ENCODE results near the gene METTL25.

Gene METTL25

GRCh38 chr12:82407481-82407880 is 49.2 kb downstream of the METTL25 start:
- DNase-seq: no peak

DNA sequence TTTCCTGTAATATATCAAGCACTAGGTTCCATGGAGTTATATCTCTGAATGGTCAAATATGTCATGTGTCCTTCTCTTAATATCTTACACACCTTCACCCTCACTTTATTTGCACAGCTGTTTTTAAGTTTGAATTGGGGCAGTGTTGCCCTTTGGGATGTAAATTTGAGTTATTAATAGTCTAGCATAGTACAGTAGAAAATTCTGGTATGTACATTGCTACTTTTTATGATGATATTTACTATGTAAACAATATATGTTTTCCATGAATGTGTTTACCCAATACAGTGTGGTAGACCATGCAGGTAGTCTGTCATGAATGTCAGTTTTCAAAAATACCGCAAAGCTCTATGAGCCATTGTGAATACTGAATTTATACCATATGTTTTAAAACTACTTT is 50.5 kb downstream of the METTL25 start:
- no peak for DNase-seq

GRCh38 chr12:82411546-82412230 is 53.4 kb downstream of the METTL25 start:
- DNase-seq: no peak

DNA sequence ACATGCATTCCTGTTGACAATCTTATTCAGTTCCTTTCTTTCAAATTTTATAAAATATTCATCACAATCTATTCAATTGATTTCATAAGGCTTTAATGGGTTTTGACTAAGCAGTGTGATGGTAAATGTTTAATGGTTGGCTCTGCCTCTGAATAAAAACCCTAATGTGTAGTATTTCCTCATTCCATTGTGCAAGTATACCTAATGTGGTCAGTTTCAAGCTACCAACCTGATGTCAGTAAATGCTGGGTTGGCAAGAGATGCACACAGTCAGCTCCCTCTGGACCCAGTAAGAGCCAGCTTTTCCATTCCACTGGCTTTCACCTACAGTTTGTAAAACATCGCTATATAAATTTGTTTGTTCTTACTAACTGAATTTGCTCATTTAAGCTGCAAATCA is 53.9 kb downstream of the METTL25 start:
- no peak for DNase-seq

DNA sequence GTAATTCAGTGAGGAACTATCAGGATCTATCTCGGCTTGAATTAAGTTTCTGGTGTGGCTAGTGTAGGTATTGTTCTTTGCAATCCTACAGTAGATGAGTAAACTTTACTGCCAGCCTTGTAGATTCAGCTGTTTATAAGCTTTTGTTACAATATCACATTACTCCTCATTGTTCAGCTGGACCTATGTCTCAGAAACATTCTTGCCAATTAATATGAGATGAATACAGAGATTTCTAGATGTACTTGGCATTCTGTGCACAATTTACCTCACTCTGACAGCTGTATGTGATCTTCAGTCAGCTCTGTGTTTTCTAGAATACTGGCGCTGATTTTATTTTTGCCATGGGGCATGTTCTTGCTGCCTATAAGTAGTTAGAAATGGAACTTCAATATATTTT is 55.7 kb downstream of the METTL25 start:
- no peak for DNase-seq

DNA sequence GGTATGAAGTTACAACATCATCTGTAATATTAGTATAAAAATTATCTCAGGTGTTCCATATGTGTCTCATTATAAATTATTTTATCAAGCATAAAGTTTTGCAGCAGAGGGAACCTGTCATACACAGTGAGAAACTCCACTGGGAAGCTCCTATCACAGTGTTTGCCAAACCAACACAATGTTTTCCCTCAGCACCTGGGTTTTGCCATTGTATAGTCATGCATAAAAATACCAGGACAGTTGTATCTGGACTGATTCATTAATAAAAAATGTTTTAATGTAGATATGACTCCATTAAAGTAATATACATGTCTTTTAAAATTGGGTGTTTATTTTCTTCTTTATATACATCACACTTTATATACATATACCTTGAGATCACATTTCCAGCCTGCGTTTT is 56.6 kb downstream of the METTL25 start:
- DNase-seq: no peak

DNA sequence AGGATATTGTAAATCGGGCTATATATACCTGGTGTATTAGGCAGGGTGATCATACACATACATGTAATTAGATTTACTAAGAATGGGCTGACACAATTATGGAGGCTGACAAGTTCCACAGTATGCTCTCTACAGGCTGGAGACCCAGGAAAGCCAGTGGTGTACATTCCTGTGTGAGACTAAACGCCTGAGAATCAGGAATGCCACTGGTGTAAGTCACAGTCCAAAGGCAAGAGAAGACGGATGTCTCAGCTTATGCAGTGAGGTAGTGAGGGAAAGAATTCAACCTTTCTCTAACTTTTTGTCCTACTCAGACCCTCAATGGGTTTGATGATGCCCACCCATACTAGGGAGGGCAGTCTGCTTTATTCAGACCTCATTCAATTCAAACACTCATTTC is 57.1 kb downstream of the METTL25 start:
- no peak for DNase-seq

DNA sequence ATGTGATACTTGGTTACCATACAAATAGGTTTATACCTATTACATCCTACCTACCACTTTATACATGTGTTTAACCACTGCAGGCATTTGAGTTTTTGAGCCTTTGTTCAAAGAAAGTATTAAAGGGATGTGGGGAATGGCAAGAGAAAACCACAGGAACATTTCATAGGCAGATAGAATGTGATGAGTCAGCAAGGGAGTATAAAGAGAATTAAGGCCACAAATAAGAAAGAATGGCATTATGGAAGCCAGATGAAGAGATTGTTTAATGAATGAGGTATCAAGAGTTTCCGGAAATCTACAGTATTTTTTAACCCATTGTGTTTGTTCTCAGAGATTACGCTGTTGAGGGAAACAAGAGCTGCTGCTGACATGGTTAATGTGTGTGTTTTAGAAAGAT is 66.9 kb downstream of the METTL25 start:
- no peak for DNase-seq

GRCh38 chr12:82426081-82426480 is 67.8 kb downstream of the METTL25 start:
- no peak for DNase-seq

GRCh38 chr12:82426586-82426985 is 68.3 kb downstream of the METTL25 start:
- no peak for DNase-seq

- DNase-seq: no peak
Measured at GRCh38 chr12:82430541-82431145, 72.3 kb downstream of the METTL25 start.

- no peak for DNase-seq
Measured at GRCh38 chr12:82434392-82434911, 76.1 kb downstream of the METTL25 start.

DNA sequence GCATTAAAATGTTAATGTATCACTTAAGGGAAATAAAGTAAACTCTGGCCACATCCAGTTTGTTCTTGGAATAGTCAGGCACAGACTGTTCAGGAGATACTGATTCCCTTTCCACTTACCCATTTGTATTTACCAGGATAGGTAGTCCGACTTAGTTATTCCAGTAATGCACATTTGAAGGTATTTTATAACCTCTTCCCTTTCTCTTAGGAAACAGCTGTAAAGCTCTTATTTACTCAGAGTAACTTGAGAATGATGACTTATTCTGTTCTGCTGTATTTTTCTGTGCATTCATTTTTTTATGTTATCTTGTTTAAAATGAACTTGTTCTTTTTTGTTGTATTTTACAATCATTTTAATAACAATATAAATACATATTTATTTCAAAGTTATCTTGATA is 78.0 kb downstream of the METTL25 start:
- DNase-seq: no peak

DNA sequence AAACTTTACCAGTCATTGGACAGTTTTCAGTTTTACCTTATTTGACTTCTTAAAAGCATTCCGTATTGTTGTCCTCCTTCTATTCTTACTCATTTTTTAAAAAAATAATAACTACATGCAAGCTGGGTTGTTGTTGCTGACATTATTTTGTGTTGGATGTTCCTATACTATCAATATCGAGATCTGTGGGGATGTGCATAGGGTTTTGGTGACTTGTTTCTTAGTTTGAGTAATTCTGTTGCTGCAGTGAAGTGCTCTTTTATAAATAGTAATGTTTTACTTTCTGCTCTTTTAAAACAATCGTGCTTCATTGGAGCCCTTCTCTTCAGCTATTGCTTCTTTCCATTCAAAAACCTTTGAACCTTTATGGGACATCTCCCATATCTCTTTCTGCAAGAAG is 79.4 kb downstream of the METTL25 start:
- no peak for DNase-seq

- no peak for DNase-seq
Measured at GRCh38 chr12:82438356-82438755, 80.0 kb downstream of the METTL25 start.

GRCh38 chr12:82440885-82441284 is 82.6 kb downstream of the METTL25 start:
- no peak for DNase-seq

- DNase-seq: no peak
Measured at GRCh38 chr12:82448911-82449578, 90.7 kb downstream of the METTL25 start.

GRCh38 chr12:82456633-82457032 is 98.3 kb downstream of the METTL25 start:
- no peak for DNase-seq

GRCh38 chr12:82458101-82458500 is 99.8 kb downstream of the METTL25 start:
- DNase-seq: no peak

- no peak for DNase-seq
Measured at GRCh38 chr12:82461393-82461792, 103.1 kb downstream of the METTL25 start.

DNA sequence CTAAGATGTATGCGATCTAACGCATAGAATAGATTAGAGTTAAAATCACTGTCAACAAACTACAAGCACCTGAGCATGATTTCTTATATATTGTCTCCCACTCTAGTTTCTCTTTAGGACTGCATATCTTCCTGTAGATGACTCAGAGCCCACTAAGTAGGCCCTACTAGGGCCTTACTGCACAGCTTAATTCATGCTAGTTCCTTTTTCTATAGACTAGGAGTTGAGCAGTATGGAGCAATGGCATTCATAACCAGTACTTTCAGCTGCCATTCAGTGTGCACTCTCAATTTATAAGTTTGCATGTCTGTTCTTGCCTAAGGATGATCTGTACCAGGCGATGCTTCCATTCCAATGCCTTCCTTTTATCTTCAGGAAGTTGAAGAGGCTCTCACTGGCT is 103.5 kb downstream of the METTL25 start:
- DNase-seq: no peak

DNA sequence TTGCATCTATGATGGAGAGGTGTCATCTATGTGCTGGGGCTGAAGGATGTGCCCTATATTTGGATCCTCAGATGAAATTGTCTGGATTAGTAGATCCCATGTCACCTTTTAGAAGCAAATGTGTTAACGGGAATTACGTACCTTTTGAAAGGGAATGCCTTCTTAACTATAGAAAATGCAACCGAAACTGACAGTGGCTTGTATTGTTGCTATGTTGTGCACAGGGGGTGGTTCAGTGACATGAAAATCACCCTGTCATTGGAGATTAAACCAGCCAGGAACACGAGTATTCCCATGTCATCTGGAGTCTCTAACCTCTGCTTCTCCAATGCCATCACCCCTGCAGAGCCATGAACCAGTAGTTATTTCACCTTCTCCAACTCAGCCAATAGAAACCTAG is 110.2 kb downstream of the METTL25 start:
- DNase-seq: no peak

DNA sequence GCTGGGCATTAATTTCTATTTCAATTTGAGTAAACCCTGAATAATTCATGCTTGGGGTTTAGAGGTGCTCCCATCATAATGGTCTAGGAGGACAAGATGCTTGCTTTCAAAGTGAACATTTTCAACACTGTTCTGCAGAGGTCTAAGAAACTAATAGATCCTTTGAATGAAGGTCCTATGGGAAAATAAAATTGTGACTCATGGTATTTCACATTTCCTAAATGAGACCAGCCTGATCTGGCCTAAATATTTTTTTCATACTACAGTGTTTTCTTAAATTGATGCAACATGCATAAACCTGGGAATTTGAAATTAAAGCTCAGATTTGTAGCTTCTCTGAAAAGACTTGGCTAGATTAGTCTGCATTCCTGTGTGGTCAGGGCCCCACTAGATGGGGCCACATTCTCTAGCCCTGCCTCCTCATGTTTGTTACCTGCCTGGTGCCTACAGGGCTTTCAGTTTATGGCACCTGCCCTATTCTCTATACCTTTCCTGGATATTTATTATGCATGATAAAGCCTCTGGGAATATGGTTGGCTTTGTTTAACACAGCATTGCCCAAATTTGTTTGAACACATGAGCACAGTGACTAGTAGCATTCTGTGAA is 112.7 kb downstream of the METTL25 start:
- DNase-seq: no peak
